HL-60 (cell line): ENCODE results near the gene TBC1D22A.

ENCODE experiments used
- DNase-seq, 2 experiments: peaks; one replicate each; pipeline ENCODE4 v3.0.0-alpha.2; 2010 to 2020; ENCODE audit warnings: low read depth in 1 of 2, low spot score in 1 of 2
- H3K27ac ChIP-seq: fragments of 250-450 bp; sonication (Bioruptor Pico); replicated peaks from 2 replicates; pipeline ENCODE4 v1.5.1; 2020; ENCODE audit warnings: mild to moderate bottlenecking, moderate library complexity
- H3K27me3 ChIP-seq: fragments of 250-450 bp; sonication (Bioruptor Pico); 2 replicates; pipeline ENCODE4 v1.5.1; 2021; ENCODE audit warnings: mild to moderate bottlenecking, moderate library complexity; ENCODE audit not compliant: insufficient read depth, poor library complexity, severe bottlenecking
- H3K4me3 ChIP-seq: replicated peaks from 2 replicates; pipeline ENCODE4 v1.5.1; 2011; ENCODE audit warnings: mild to moderate bottlenecking, control low read depth, low read length; ENCODE audit not compliant: insufficient read depth
- GABPA ChIP-seq: IDR thresholded peaks from 2 replicates; pipeline ENCODE4 v1.6.1; 2012; ENCODE audit warnings: low read depth
- POLR2AphosphoS5 ChIP-seq: IDR thresholded peaks from 2 replicates; pipeline ENCODE4 v1.6.1; 2012; ENCODE audit warnings: low read depth
- SPI1 ChIP-seq: IDR thresholded peaks from 2 replicates; pipeline ENCODE4 v1.6.1; 2012; ENCODE audit warnings: low read depth, mild to moderate bottlenecking, borderline replicate concordance
- TF ChIP-seq, protein P1 (sequence below): IDR thresholded peaks from one replicate; pipeline ENCODE4 v1.5.1; 2011; ENCODE audit warnings: low read length, control low read depth, inconsistent platforms; ENCODE audit not compliant: insufficient read depth
- TF ChIP-seq, protein P2 (sequence below): IDR thresholded peaks from 2 replicates; pipeline ENCODE4 v1.6.1; 2012; ENCODE audit warnings: low read depth; ENCODE audit not compliant: insufficient replicate concordance

TBC1D22A gene

DNA sequence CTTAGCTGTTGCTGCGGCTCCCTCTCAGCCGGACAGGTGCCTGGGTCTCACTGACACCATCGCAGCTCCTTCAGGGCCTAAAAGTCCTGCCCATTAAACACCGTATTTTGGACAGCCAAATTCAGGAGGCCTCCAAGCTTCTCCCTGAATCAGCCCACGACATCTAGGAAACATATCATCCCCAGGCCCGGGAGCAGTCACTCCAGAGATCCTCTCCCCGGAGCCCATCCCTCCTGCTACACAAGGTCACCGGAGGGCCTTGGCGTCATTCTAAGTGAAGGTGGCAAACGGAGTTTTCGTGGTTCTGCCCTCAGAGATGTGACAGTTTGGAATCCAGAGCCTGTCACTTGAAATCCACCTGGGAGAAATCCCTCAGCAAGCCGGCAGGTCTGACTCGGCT, 232.5 kb downstream of the TBC1D22A start:
- DNase-seq: no peak
- TF ChIP-seq, protein P1, sequence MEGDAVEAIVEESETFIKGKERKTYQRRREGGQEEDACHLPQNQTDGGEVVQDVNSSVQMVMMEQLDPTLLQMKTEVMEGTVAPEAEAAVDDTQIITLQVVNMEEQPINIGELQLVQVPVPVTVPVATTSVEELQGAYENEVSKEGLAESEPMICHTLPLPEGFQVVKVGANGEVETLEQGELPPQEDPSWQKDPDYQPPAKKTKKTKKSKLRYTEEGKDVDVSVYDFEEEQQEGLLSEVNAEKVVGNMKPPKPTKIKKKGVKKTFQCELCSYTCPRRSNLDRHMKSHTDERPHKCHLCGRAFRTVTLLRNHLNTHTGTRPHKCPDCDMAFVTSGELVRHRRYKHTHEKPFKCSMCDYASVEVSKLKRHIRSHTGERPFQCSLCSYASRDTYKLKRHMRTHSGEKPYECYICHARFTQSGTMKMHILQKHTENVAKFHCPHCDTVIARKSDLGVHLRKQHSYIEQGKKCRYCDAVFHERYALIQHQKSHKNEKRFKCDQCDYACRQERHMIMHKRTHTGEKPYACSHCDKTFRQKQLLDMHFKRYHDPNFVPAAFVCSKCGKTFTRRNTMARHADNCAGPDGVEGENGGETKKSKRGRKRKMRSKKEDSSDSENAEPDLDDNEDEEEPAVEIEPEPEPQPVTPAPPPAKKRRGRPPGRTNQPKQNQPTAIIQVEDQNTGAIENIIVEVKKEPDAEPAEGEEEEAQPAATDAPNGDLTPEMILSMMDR: no peak
- TF ChIP-seq POLR2AphosphoS5 (no peak), GABPA (no peak), SPI1 (no peak)
- TF ChIP-seq, protein P2, sequence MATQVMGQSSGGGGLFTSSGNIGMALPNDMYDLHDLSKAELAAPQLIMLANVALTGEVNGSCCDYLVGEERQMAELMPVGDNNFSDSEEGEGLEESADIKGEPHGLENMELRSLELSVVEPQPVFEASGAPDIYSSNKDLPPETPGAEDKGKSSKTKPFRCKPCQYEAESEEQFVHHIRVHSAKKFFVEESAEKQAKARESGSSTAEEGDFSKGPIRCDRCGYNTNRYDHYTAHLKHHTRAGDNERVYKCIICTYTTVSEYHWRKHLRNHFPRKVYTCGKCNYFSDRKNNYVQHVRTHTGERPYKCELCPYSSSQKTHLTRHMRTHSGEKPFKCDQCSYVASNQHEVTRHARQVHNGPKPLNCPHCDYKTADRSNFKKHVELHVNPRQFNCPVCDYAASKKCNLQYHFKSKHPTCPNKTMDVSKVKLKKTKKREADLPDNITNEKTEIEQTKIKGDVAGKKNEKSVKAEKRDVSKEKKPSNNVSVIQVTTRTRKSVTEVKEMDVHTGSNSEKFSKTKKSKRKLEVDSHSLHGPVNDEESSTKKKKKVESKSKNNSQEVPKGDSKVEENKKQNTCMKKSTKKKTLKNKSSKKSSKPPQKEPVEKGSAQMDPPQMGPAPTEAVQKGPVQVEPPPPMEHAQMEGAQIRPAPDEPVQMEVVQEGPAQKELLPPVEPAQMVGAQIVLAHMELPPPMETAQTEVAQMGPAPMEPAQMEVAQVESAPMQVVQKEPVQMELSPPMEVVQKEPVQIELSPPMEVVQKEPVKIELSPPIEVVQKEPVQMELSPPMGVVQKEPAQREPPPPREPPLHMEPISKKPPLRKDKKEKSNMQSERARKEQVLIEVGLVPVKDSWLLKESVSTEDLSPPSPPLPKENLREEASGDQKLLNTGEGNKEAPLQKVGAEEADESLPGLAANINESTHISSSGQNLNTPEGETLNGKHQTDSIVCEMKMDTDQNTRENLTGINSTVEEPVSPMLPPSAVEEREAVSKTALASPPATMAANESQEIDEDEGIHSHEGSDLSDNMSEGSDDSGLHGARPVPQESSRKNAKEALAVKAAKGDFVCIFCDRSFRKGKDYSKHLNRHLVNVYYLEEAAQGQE: no peak
- H3K27me3 ChIP-seq: no peaks in the 10 kb centered on the region
- no peak overlapping the region for H3K27ac ChIP-seq
- H3K4me3 ChIP-seq: no peak overlapping the region

DNA sequence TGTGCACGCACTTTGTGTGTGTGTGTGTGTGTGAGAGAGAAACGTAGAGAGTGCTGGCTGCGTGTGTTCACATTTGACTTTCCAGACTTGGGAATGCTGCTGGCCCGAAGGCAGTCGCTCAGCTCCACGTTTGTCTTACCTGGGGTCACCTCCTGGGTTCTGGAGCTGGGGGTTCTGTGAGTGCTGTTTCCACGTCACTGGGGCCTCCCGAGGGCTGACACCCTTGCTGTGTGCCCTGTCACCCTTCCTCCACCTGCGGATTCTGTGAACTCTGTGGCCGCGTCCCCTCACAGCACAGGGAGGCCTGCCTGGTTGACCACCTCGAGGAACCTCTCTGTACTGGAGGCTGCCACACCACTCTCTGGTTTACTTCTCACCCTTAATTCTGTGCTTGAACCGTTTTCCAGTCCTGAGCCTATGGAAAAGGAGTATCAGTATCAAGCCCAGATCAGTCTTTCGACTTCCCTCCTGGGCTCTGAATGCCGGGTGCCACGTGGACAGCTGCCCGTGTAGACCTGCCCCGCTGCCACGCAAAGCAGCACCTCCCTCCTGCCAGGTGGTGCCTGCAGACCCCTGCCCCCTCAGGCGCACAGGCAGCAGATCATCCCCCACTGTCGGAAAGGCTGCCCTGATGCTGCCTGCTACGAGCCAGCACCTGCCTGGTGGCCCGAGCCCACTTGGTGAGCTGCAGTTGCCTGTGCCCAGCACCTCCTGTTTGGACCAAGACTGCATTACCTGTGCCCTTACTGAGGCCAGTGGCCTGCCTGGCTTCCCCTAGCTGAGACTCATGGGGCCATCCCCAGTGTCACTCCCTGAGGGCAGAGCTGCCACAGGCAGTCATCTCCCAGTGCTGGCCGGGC, 233.3 kb downstream of the TBC1D22A start:
- Histone ChIP-seq H3K27ac (no peak overlapping the region), H3K27me3 (no peaks in the 10 kb centered on the region), H3K4me3 (no peak overlapping the region)
- TF ChIP-seq, protein P1: no peak
- TF ChIP-seq GABPA: no peak
- DNase-seq: no peak

DNA sequence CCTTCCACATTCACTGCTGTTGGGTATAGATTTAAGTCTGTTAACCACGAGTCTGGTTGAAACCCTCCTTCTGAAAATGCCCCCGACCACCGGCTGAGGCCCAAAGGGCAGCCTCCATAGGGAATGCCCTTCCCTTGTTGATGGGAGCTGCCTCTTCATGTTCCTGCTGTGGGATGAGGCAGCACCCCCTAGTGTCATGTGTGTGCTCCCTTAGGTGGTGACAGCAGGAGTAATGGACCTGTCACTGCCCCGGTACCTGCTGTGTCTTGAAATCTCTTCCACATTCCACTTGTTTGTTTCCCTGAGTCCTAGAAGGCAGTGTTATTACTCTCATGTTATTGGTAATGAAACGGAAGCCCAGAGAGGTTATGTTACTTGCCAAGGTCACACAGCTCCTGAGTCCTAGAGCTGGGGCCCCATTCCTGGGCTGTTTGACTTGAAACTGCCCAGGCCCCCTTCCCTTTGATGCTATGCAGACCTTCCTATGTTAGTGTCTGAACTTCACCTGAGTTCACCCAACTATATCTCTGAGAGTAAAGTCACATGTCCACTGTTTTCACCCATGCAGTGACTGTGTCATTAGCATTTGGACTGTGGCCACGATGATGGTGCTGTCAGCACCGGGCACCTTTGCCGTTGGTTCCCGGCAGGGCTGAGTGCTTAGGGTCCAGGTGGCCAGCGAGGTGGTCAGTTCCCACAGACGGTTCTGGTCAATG, 234.3 kb downstream of the TBC1D22A start:
- H3K27me3 ChIP-seq: no peaks in the 10 kb centered on the region
- DNase-seq: no peak
- H3K27ac ChIP-seq: no peak overlapping the region
- no peak overlapping the region for H3K4me3 ChIP-seq
- no peak for TF ChIP-seq POLR2AphosphoS5
- TF ChIP-seq, protein P2: no peak
- no peak for TF ChIP-seq GABPA
- TF ChIP-seq, protein P1: no peak
- TF ChIP-seq SPI1: no peak
